ENCODE measurements around the gene EHMT1.

DNA sequence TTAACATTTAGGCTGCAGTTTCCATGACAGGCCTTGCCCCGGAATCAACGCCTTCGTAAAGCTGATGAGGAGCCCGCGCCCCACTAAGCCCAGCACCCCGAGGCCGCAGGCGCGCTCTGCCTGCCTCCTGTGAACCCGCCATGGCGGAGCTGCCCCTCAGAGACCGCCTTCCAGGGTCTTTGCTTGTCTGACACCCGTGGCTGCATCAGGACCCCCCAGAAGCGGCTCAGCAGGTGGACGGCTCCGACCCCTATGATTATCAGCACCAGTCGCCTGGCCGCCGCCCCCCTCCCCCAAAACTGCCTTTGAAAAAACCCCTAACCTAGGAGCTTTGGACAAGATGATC is 39.6 kb upstream of the EHMT1 start:
- TF ChIP-seq YY1 (IDR thresholded peaks at IDR 0.05; ENCODE audit: low read depth) (no peak), EP300 (IDR thresholded peaks at IDR 0.05; ENCODE audit: borderline replicate concordance) (no peak), CEBPB (IDR thresholded peaks at IDR 0.05) (no peak), TAF1 (IDR thresholded peaks at IDR 0.05; ENCODE audit: low read depth) (no peak), RAD21 (IDR thresholded peaks at IDR 0.05; ENCODE audit: low read depth) (no peak), CREB1 (IDR thresholded peaks at IDR 0.05; ENCODE audit: low read depth) (no peak), FOXM1 (IDR thresholded peaks at IDR 0.05; ENCODE audit: borderline replicate concordance, low read depth) (no peak)
- TF ChIP-seq, protein P1, sequence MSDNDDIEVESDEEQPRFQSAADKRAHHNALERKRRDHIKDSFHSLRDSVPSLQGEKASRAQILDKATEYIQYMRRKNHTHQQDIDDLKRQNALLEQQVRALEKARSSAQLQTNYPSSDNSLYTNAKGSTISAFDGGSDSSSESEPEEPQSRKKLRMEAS (IDR thresholded peaks at IDR 0.05) = no peak
- TF ChIP-seq, protein P2, sequence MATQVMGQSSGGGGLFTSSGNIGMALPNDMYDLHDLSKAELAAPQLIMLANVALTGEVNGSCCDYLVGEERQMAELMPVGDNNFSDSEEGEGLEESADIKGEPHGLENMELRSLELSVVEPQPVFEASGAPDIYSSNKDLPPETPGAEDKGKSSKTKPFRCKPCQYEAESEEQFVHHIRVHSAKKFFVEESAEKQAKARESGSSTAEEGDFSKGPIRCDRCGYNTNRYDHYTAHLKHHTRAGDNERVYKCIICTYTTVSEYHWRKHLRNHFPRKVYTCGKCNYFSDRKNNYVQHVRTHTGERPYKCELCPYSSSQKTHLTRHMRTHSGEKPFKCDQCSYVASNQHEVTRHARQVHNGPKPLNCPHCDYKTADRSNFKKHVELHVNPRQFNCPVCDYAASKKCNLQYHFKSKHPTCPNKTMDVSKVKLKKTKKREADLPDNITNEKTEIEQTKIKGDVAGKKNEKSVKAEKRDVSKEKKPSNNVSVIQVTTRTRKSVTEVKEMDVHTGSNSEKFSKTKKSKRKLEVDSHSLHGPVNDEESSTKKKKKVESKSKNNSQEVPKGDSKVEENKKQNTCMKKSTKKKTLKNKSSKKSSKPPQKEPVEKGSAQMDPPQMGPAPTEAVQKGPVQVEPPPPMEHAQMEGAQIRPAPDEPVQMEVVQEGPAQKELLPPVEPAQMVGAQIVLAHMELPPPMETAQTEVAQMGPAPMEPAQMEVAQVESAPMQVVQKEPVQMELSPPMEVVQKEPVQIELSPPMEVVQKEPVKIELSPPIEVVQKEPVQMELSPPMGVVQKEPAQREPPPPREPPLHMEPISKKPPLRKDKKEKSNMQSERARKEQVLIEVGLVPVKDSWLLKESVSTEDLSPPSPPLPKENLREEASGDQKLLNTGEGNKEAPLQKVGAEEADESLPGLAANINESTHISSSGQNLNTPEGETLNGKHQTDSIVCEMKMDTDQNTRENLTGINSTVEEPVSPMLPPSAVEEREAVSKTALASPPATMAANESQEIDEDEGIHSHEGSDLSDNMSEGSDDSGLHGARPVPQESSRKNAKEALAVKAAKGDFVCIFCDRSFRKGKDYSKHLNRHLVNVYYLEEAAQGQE (IDR thresholded peaks at IDR 0.05; ENCODE audit: low read depth) = no peak
